Measurements from ENCODE around the gene GPC6.

Gene GPC6

DNA sequence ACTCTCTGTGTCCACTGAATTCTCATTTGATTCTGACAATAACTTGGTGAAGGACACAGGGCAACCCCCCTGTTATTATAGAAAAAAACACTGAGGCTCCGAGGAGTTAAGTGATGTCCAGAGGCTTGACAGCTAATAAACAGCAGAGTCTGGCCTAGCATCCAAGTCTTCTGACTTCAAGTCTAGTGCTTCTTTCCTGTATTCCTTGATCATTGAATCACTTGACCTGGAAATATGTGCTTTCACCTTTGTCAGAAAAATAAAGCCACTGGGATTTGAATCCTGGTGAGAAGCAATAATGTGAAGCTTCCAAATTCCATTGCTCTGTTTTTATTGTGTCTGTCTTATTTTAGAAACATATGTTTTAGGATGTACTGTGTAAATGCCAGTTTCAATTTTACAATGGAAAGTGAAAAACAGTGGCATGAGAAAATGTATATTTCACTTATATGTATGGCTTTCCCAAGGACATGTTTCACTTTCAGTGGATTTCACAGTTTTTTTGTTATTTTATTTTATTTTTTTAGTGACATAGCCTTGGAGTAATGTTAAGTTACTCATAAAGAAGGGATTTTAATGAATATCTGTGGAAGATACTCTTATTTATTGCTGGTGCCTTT is 190.2 kb downstream of the GPC6 start:
- DNase-seq (ENCODE audit: low read depth): peak; percentile 46
- TF ChIP-seq, protein P1, sequence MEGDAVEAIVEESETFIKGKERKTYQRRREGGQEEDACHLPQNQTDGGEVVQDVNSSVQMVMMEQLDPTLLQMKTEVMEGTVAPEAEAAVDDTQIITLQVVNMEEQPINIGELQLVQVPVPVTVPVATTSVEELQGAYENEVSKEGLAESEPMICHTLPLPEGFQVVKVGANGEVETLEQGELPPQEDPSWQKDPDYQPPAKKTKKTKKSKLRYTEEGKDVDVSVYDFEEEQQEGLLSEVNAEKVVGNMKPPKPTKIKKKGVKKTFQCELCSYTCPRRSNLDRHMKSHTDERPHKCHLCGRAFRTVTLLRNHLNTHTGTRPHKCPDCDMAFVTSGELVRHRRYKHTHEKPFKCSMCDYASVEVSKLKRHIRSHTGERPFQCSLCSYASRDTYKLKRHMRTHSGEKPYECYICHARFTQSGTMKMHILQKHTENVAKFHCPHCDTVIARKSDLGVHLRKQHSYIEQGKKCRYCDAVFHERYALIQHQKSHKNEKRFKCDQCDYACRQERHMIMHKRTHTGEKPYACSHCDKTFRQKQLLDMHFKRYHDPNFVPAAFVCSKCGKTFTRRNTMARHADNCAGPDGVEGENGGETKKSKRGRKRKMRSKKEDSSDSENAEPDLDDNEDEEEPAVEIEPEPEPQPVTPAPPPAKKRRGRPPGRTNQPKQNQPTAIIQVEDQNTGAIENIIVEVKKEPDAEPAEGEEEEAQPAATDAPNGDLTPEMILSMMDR (conservative IDR thresholded peaks at IDR 0.05; ENCODE audit: low read depth, low read length): no peak
- H3K4me3 ChIP-seq (ENCODE audit: low read depth, low read length): no peak overlapping the region

DNA sequence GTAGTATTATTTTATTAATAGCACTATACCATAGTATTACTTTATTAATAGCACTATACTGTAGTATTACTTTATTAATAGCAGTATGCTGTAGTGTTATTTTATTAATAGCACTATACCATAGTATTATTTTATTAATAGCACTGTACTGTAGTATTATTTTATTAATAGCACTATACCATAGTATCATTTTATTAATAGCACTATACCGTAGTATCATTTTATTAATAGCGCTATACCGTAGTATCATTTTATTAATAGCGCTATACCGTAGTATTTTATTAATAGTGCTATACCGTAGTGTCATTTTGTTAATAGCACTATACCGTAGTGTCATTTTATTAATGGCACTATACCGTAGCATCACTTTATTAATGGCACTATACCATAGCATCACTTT is 191.8 kb downstream of the GPC6 start:
- DNase-seq (ENCODE audit: low read depth): no peak
- H3K4me3 ChIP-seq (ENCODE audit: low read depth, low read length): no peak overlapping the region
- TF ChIP-seq, protein P1 (conservative IDR thresholded peaks at IDR 0.05; ENCODE audit: low read depth, low read length): no peak

DNA sequence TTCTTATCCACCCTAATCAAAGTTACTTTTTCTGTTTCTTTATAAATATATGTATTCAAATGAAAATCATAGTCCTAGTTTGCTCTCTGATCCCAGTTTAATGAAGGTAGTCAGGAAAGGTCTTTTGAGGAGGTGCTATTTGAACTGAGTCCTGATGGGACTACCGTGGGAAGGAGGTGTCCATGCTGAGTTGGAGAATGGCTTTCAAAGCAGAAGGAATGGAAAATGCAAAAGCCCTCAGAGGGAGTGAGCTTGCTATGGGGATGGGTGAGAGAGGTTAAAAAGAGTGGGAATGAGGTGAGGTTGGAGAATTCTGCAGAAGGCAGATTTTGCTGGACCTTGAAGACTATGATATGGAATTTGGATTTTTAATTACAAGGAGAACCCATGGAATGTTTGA is 193.6 kb downstream of the GPC6 start:
- TF ChIP-seq, protein P1 (conservative IDR thresholded peaks at IDR 0.05; ENCODE audit: low read depth, low read length): no peak
- no peak overlapping the region for H3K4me3 ChIP-seq (ENCODE audit: low read depth, low read length)
- no peak for DNase-seq (ENCODE audit: low read depth)

DNA sequence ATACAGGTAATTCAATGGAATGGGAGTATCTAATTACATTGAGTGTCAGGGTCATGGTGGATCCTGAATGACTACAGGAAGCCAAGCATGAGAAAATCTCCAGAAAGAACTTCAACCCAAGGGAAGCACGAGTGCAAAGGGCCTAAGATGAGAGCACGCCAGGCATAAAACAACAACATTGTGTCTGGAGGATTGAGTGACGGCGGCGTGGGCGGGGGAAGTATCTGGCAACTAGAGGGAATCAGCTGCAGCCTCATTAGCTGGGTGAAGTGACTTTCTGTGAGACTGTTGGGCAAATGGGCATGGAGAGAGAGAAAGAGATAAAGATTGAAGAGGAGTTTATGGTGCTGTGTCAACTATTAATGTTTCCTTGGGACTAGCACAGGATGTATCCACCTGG is 194.3 kb downstream of the GPC6 start:
- TF ChIP-seq, protein P1 (conservative IDR thresholded peaks at IDR 0.05; ENCODE audit: low read depth, low read length): no peak
- DNase-seq (ENCODE audit: low read depth): no peak
- H3K4me3 ChIP-seq (ENCODE audit: low read depth, low read length): no peak overlapping the region

DNA sequence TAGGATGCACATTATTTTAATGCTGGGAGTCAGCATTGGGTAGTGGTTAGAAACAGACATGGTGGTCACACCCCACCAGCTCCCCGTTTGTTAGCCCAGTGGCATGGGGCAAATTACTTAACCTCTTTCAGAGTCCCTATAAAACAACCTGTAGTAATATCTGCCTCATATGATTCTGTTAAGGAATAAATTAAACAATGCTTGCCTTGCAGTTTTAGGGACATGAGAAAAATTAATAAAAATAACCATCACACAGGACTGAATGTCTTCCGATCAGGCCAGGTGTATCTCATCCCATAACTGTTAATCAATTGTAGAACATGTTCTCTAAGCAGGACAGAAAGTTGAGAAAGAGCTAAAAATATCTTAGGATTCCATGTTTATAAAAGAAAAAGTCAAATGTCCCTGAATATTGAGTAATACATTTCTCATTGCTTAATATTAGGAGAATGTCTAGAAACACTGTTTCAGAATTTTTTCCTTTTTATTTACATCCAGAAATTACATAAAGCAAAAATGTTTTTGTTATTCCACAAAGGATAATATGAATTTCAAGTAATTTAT is 196.5 kb downstream of the GPC6 start:
- TF ChIP-seq, protein P1 (conservative IDR thresholded peaks at IDR 0.05; ENCODE audit: low read depth, low read length): no peak
- H3K4me3 ChIP-seq (ENCODE audit: low read depth, low read length): no peak overlapping the region
- DNase-seq (ENCODE audit: low read depth): no peak

DNA sequence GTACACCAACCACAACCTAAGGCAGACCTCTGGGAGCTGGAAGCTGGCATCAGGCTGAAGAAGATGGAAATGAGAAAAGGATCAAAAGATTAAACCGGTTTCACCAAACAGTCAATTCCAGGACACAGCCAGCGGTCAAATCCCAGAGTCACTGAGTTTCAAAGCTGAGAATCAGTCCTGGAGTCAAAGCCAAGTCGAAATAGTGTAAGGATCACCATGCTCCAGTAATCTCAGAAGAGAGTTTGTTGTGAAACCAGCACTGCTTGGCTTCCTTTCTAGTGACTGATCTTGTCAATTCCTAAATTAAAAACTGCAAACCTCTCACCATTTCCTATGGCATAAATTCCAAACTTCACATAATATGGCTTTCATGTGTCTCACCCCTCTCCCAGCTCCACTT is 198.8 kb downstream of the GPC6 start:
- no peak overlapping the region for H3K4me3 ChIP-seq (ENCODE audit: low read depth, low read length)
- no peak for DNase-seq (ENCODE audit: low read depth)
- TF ChIP-seq, protein P1 (conservative IDR thresholded peaks at IDR 0.05; ENCODE audit: low read depth, low read length): no peak

DNA sequence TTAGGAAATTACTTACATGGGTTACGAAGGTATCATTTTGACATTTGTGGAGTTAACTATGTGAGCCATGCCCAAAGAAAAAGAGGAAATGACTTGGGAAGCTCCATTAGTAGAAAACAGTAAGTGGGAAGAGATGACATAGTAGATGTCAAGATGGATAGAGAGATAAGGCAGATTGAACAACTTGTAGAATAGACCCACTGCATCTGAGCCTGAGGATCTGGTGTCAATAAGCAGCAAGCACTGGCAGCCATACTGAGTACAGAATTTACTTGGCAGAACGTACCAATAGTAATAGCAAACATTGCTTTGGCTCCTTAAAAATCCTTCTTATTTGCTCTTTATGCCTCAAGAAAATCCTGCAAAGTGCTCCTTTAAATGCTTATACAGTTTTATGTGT is 203.8 kb downstream of the GPC6 start:
- no peak for DNase-seq (ENCODE audit: low read depth)
- no peak overlapping the region for H3K4me3 ChIP-seq (ENCODE audit: low read depth, low read length)
- TF ChIP-seq, protein P1 (conservative IDR thresholded peaks at IDR 0.05; ENCODE audit: low read depth, low read length): no peak

Measured in choroid plexus epithelial cell (primary cell).